HEK293T (cell line): ENCODE data around the gene MACC1.

ENCODE experiments used
- CTBP1 ChIP-seq: fragments of 450-650 bp; IDR thresholded peaks from 2 replicates; pipeline ENCODE4 v1.6.1; 2016; ENCODE audit warnings: borderline replicate concordance
- FOXM1 ChIP-seq: fragments of 450-650 bp; IDR thresholded peaks from 2 replicates; pipeline ENCODE4 v1.6.1; 2017; ENCODE audit warnings: mild to moderate bottlenecking, borderline replicate concordance
- LEF1 ChIP-seq: fragments of 450-650 bp; IDR thresholded peaks from 2 replicates; pipeline ENCODE4 v1.6.1; 2017; ENCODE audit warnings: mild to moderate bottlenecking, borderline replicate concordance
- SUZ12 ChIP-seq: fragments of 450-650 bp; IDR thresholded peaks from 2 replicates; pipeline ENCODE4 v1.6.1; 2016; ENCODE audit warnings: mild to moderate bottlenecking
- ZNF384 ChIP-seq: fragments of 450-650 bp; IDR thresholded peaks from 2 replicates; pipeline ENCODE4 v1.6.1; 2016
- TF ChIP-seq, protein P1 (sequence below): fragments of 450-650 bp; IDR thresholded peaks from 2 replicates; pipeline ENCODE4 v1.6.1; 2016

DNA sequence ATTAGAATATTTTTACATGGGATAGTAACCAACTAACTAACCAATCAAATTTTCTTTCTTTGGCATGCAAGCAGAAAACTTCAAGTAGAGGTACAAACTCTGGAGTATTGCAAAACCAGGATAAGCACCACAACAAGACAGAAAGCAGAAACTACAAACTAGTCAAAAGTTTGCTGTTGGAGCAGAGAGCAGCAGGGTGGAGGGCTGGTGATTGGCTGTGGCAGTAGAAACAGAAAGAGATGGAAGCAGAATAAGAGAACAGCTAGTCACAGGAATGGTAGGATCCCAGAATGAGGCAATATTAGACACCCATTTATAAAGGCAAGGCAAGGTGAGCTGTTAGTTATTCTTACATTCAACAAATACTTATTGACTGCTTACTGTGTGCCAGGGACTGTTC is 6.8 kb upstream of the MACC1 start:
- TF ChIP-seq ZNF384 (no peak), LEF1 (no peak), SUZ12 (no peak), FOXM1 (no peak), CTBP1 (no peak)
- TF ChIP-seq, protein P1, sequence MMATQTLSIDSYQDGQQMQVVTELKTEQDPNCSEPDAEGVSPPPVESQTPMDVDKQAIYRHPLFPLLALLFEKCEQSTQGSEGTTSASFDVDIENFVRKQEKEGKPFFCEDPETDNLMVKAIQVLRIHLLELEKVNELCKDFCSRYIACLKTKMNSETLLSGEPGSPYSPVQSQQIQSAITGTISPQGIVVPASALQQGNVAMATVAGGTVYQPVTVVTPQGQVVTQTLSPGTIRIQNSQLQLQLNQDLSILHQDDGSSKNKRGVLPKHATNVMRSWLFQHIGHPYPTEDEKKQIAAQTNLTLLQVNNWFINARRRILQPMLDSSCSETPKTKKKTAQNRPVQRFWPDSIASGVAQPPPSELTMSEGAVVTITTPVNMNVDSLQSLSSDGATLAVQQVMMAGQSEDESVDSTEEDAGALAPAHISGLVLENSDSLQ = no peak
